ENCODE measurements around the gene MOV10L1. TPM values are rescaled to one million over a fixed set of nuclear protein-coding genes. Genes with fewer than 3 reads are reported as not detected.
A peak's percentile ranks its signal among the peaks of the same experiment; 100 is the strongest.

The MOV10L1 gene
- total and polyA plus RNA-seq, 2 donors (not counting 1 experiment from before 2014, with no cell fraction given), result 0.03 to 0.83 TPM

GRCh38 chr22:50072167-50072555, 17.6 kb upstream of the MOV10L1 start:
- TF ChIP-seq CTCF (conservative IDR thresholded peaks at IDR 0.05 in 1 of 2, IDR thresholded peaks at IDR 0.05 in 1 of 2; ENCODE audit: low read depth in 1 of 2, low read length in 2 of 2) (no peak), EZH2 (IDR thresholded peaks at IDR 0.05; ENCODE audit: low read length, missing control alignments) (no peak)

GRCh38 chr22:50072714-50073538, 16.9 kb upstream of the MOV10L1 start:
- H4K20me1 ChIP-seq (ENCODE audit: control insufficient read depth, extremely low read depth, insufficient read depth, low read length), result no peaks in the 10 kb centered on the region
- no peak overlapping the region for H3K4me3 ChIP-seq (replicated peaks in 1 of 4; ENCODE audit: control extremely low read depth in 1 of 4, insufficient read depth in 1 of 4, low read depth in 3 of 4, low read length in 4 of 4)
- no peak overlapping the region for H3K27ac ChIP-seq (ENCODE audit: insufficient read depth, low read length)
- TF ChIP-seq CTCF (conservative IDR thresholded peaks at IDR 0.05 in 1 of 2, IDR thresholded peaks at IDR 0.05 in 1 of 2; ENCODE audit: low read depth in 1 of 2, low read length in 2 of 2), result no peak
- no peak for TF ChIP-seq EZH2 (IDR thresholded peaks at IDR 0.05; ENCODE audit: low read length, missing control alignments)
- H3K9me3 ChIP-seq (ENCODE audit: control insufficient read depth, insufficient read depth, low read depth, low read length), result no peaks in the 10 kb centered on the region
- no peak overlapping the region for H3K4me2 ChIP-seq (ENCODE audit: extremely low read depth, insufficient read depth, low read length)
- no peaks in the 10 kb centered on the region for H3K36me3 ChIP-seq (ENCODE audit: control insufficient read depth, insufficient read depth, low read length)
- H2AFZ ChIP-seq (ENCODE audit: low read length), result no peak overlapping the region
- H3K27me3 ChIP-seq (ENCODE audit: control insufficient read depth, insufficient read depth, low read length), result no peaks in the 10 kb centered on the region
- H3K4me1 ChIP-seq (ENCODE audit: control insufficient read depth, extremely low read depth, insufficient read depth, low read length), result no peaks in the 10 kb centered on the region
- no peak overlapping the region for H3K9ac ChIP-seq (ENCODE audit: insufficient read depth, low read length)
- no peak for DNase-seq (ENCODE audit: low read depth in 2 of 2)
- H3K79me2 ChIP-seq (ENCODE audit: control insufficient read depth, insufficient read depth, low read length), result no peaks in the 10 kb centered on the region

More at GRCh38 chr22:50072167-50072555, 17.6 kb upstream of the MOV10L1 start:
- H3K4me3 ChIP-seq (replicated peaks in 1 of 4; ENCODE audit: control extremely low read depth in 1 of 4, insufficient read depth in 1 of 4, low read depth in 3 of 4, low read length in 4 of 4), result no peak overlapping the region
- no peak overlapping the region for H3K9ac ChIP-seq (ENCODE audit: insufficient read depth, low read length)
- no peak overlapping the region for H3K4me2 ChIP-seq (ENCODE audit: extremely low read depth, insufficient read depth, low read length)
- H3K27me3 ChIP-seq (ENCODE audit: control insufficient read depth, insufficient read depth, low read length), result no peaks in the 10 kb centered on the region
- no peaks in the 10 kb centered on the region for H3K36me3 ChIP-seq (ENCODE audit: control insufficient read depth, insufficient read depth, low read length)
- DNase-seq (ENCODE audit: low read depth in 2 of 2), result no peak
- no peaks in the 10 kb centered on the region for H3K79me2 ChIP-seq (ENCODE audit: control insufficient read depth, insufficient read depth, low read length)
- no peak overlapping the region for H2AFZ ChIP-seq (ENCODE audit: low read length)
- H4K20me1 ChIP-seq (ENCODE audit: control insufficient read depth, extremely low read depth, insufficient read depth, low read length), result no peaks in the 10 kb centered on the region
- H3K27ac ChIP-seq (ENCODE audit: insufficient read depth, low read length), result no peak overlapping the region
- H3K4me1 ChIP-seq (ENCODE audit: control insufficient read depth, extremely low read depth, insufficient read depth, low read length), result no peaks in the 10 kb centered on the region
- no peaks in the 10 kb centered on the region for H3K9me3 ChIP-seq (ENCODE audit: control insufficient read depth, insufficient read depth, low read depth, low read length)

- H3K79me2 ChIP-seq (ENCODE audit: control insufficient read depth, insufficient read depth, low read length), result no peaks in the 10 kb centered on the region
- no peak overlapping the region for H3K4me2 ChIP-seq (ENCODE audit: extremely low read depth, insufficient read depth, low read length)
- DNase-seq (ENCODE audit: low read depth in 2 of 2), result peak in 1 of 2 donors; percentile 32
- H3K36me3 ChIP-seq (ENCODE audit: control insufficient read depth, insufficient read depth, low read length), result no peaks in the 10 kb centered on the region
- H3K27me3 ChIP-seq (ENCODE audit: control insufficient read depth, insufficient read depth, low read length), result no peaks in the 10 kb centered on the region
- H3K9me3 ChIP-seq (ENCODE audit: control insufficient read depth, insufficient read depth, low read depth, low read length), result no peaks in the 10 kb centered on the region
- no peaks in the 10 kb centered on the region for H3K4me1 ChIP-seq (ENCODE audit: control insufficient read depth, extremely low read depth, insufficient read depth, low read length)
- TF ChIP-seq CTCF (conservative IDR thresholded peaks at IDR 0.05 in 1 of 2, IDR thresholded peaks at IDR 0.05 in 1 of 2; ENCODE audit: low read depth in 1 of 2, low read length in 2 of 2) (no peak), EZH2 (IDR thresholded peaks at IDR 0.05; ENCODE audit: low read length, missing control alignments) (no peak)
- no peaks in the 10 kb centered on the region for H4K20me1 ChIP-seq (ENCODE audit: control insufficient read depth, extremely low read depth, insufficient read depth, low read length)
- no peak overlapping the region for H3K4me3 ChIP-seq (replicated peaks in 1 of 4; ENCODE audit: control extremely low read depth in 1 of 4, insufficient read depth in 1 of 4, low read depth in 3 of 4, low read length in 4 of 4)
- H3K27ac ChIP-seq (ENCODE audit: insufficient read depth, low read length), result no peak overlapping the region
- no peak overlapping the region for H2AFZ ChIP-seq (ENCODE audit: low read length)
- H3K9ac ChIP-seq (ENCODE audit: insufficient read depth, low read length), result no peak overlapping the region
Observed at GRCh38 chr22:50074056-50074455, 15.8 kb upstream of the MOV10L1 start.

Measured in fibroblast of lung (primary cell).